B cell (primary cell): ENCODE results near the gene CACYBP.
"Not testable (repeated sequence)": the region's sequence is repeated elsewhere in the genome, so short reads cannot be mapped to it uniquely, and the experiment has no call there.

Experiments
- EZH2 ChIP-seq: IDR thresholded peaks from 2 replicates; pipeline ENCODE4 v1.6.1; 2012; ENCODE audit warnings: borderline replicate concordance, low read depth, mild to moderate bottlenecking, moderate library complexity, low read length; ENCODE audit not compliant: insufficient read depth, poor library complexity, severe bottlenecking
- TF ChIP-seq, protein P1 (sequence below): fragments of 200-600 bp; IDR thresholded peaks from one replicate; pipeline ENCODE4 v1.8.0; 2022; ENCODE audit warnings: antibody characterized with exemption, mild to moderate bottlenecking

DNA sequence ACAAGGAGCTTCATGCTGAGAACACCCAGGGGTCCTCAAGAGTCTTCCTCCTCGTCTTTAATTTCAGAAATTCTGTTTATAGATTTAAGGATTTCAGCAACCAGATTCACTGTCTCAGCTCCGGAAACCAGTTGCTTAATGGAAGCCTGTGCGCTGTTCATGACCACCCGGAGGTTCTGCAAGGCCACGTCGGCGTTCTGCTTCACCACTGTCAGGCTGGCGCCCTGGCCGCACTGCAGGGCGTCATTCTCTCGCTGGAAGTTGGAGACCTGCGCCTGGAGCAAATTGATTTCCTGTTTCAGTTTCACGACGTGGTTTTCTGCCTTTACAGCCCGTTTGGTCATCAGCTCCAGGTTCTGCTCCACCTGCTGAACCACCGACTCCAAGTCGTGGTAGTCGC, 44.8 kb downstream of the CACYBP start:
- TF ChIP-seq, protein P1, sequence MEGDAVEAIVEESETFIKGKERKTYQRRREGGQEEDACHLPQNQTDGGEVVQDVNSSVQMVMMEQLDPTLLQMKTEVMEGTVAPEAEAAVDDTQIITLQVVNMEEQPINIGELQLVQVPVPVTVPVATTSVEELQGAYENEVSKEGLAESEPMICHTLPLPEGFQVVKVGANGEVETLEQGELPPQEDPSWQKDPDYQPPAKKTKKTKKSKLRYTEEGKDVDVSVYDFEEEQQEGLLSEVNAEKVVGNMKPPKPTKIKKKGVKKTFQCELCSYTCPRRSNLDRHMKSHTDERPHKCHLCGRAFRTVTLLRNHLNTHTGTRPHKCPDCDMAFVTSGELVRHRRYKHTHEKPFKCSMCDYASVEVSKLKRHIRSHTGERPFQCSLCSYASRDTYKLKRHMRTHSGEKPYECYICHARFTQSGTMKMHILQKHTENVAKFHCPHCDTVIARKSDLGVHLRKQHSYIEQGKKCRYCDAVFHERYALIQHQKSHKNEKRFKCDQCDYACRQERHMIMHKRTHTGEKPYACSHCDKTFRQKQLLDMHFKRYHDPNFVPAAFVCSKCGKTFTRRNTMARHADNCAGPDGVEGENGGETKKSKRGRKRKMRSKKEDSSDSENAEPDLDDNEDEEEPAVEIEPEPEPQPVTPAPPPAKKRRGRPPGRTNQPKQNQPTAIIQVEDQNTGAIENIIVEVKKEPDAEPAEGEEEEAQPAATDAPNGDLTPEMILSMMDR = not testable (repeated sequence)
- not testable (repeated sequence) for TF ChIP-seq EZH2
